Effector CD4-positive, alpha-beta T cell (primary cell): Measurements from ENCODE around the gene FSIP1.

Experiments
- DNase-seq: peaks from one replicate; pipeline ENCODE4 v3.0.0-alpha.2; 2020

The FSIP1 gene

GRCh38 chr15:39591141-39591895 is 191.3 kb downstream of the FSIP1 start:
- DNase-seq: no peak

GRCh38 chr15:39589815-39590644 is 192.6 kb downstream of the FSIP1 start:
- no peak for DNase-seq

DNA sequence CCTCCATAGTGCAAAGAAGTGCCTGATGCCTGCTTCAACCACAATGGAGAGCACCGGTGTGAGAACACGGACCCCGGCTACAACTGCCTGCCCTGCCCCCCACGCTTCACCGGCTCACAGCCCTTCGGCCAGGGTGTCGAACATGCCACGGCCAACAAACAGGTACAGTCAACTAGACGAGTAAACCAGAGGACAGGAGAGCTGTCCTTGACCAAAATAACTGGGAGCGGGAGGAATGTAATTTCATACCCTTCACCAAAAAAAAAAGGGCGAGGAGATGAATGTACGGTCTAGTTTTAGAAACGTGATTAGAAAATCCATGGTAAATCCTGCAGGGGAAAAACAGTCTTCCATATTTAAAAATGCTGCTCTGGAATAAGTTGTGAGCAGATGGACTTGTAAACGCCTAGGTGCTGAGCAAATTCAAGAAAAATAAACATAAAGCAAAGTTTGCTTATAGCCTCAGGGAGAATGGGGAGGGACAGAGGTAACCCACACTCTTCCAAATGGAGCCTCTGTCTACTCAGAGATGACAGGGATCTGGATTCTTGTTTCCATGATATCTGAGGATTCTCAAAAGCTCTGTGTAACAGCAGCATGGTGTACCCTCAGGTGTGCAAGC is 193.3 kb downstream of the FSIP1 start:
- no peak for DNase-seq

GRCh38 chr15:39588531-39589192 is 194.0 kb downstream of the FSIP1 start:
- DNase-seq: no peak

- DNase-seq: no peak
Observed at GRCh38 chr15:39587731-39588530, 194.7 kb downstream of the FSIP1 start.

GRCh38 chr15:39587096-39587721 is 195.4 kb downstream of the FSIP1 start:
- no peak for DNase-seq

DNA sequence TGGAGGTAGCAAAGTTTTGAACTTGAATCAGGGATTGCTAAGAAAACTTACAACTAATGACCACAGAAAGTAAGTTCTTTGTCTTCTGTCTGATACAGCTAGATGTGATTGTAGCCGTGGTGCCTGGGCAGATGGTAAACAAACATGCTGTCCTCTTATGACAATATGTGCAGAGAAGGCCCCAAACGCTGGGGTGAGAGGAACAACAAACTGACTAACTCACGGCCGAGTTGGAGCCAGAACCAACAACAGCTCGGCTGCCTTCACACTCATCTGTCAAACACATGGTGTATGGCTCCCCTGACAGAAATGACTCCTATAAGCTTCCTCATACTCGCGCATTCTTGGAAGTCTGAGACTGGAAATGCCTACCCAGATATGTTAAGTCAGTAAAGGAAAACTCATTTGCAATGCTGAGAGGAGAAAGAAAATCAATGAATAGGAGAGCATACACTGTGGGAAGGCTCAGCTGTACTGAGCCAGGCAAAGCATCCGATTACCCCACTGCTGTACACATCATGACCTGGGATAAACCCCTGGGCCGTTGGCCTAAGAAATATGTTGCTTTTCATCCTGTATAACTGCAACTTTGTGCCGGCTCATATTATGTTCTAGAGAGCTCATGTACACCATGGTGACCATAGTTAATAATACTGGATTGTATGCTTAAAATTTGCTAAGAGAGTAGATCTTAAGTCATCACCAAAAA is 196.1 kb downstream of the FSIP1 start:
- no peak for DNase-seq

GRCh38 chr15:39585871-39586301 is 196.8 kb downstream of the FSIP1 start:
- DNase-seq: no peak

GRCh38 chr15:39585389-39585841 is 197.2 kb downstream of the FSIP1 start:
- DNase-seq: no peak

GRCh38 chr15:39584662-39585388 is 197.8 kb downstream of the FSIP1 start:
- DNase-seq: no peak

GRCh38 chr15:39584266-39584659 is 198.4 kb downstream of the FSIP1 start:
- no peak for DNase-seq

DNA sequence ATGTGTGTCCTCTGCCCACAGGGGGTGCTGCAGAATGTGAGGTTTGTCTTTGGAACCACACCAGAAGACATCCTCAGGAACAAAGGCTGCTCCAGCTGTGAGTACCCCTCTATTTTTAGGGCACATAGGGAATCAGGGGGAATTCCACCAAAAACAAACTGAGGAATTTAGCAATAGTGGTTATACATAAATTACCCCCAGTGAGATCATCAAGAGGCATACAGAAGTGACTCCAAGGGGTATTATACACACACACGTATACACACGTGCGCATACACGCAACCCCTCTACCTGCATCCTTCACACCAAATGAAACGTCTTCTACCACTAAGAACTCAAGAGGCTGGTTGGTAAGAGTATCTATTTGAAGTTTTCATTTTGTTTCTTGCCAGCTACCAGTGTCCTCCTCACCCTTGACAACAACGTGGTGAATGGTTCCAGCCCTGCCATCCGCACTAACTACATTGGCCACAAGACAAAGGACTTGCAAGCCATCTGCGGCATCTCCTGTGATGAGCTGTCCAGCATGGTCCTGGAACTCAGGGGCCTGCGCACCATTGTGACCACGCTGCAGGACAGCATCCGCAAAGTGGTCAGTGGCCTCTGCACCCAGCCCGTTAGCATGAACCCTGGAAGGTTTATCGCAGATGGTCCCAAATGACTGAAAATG is 198.9 kb downstream of the FSIP1 start:
- DNase-seq: no peak

GRCh38 chr15:39582977-39583595 is 199.6 kb downstream of the FSIP1 start:
- DNase-seq: no peak

- DNase-seq: no peak
Observed at GRCh38 chr15:39582286-39582976, 200.2 kb downstream of the FSIP1 start.

- no peak for DNase-seq
Observed at GRCh38 chr15:39581793-39582285, 200.8 kb downstream of the FSIP1 start.

DNA sequence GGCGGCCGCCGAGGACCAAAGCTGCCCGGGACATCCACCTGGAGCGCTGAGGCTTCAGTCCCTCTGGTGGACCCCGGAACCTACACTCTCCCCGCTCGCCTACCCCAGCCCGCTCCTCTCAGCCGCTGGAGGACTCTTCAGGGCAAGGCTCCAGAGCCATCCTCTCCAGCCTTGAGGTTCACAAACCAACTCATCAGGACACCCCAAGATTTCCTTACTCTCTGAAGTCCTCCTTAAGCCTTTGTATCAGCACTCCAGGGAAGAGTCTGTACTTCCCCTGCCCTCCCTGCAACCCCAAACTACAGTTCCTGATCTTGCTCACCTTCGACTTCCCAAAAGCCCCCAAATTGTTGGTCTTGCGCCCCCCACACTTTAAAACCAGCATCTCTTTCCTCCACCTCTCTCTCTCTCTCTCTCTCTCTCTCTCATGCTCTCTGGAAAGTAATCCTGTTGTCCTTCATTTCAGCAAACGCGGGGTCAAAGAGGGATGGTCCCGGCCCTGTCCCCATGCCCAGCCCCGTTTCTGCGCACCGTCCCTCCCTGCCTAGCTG is 201.3 kb downstream of the FSIP1 start:
- DNase-seq: no peak

DNA sequence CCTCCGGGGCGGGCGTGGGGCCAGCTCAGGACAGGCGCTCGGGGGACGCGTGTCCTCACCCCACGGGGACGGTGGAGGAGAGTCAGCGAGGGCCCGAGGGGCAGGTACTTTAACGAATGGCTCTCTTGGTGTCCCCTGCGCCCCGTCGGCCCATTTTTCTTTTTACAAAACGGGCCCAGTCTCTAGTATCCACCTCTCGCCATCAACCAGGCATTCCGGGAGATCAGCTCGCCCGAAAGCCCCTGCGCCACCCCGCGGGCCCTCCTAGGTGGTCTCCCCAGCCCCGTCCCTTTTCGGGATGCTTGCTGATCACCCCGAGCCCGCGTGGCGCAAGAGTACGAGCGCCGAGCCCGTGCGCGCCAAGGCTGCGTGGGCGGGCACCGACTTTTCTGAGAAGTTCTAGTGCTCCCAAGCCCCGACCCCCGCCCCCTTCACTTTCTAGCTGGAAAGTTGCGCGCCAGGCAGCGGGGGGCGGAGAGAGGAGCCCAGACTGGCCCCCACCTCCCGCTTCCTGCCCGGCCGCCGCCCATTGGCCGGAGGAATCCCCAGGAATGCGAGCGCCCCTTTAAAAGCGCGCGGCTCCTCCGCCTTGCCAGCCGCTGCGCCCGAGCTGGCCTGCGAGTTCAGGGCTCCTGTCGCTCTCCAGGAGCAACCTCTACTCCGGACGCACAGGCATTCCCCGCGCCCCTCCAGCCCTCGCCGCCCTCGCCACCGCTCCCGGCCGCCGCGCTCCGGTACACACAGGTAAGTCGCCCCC is 202.0 kb downstream of the FSIP1 start, which contains the start of gene THBS1:
TSS of gene THBS1 (plus strand) at position 595 of the 757 bp plus-strand sequence. CDS start 779 bp downstream, outside the sequence.
- DNase-seq: no peak
